Tongue (tissue), 2 donors: Measurements from ENCODE around the gene CEP112. TPM values are rescaled to one million over a fixed set of nuclear protein-coding genes. Genes with fewer than 3 reads are reported as not detected.

Experiments
- DNase-seq: peaks from one replicate; pipeline ENCODE4 v3.0.0-alpha.2; 2015
- total RNA-seq: library from RNA; depleted of rRNA; stranded (reverse); fragments of >200 nt; gene quantifications from one replicate; pipeline ENCODE4 v1.2.3, GENCODE V29; 2014

Gene CEP112
- total RNA-seq, 1 donor from 2014 or later, result 26.7 TPM

GRCh38 chr17:65984299-65984698 lies 207.6 kb downstream of the CEP112 start:
- DNase-seq, result no peak

GRCh38 chr17:65978871-65979270 lies 213.1 kb downstream of the CEP112 start:
- DNase-seq, result peak; percentile 75

GRCh38 chr17:65977041-65977440 lies 214.9 kb downstream of the CEP112 start:
- DNase-seq, result peak; percentile 78

- peak; percentile 9 for DNase-seq
These were observed 216.1 kb downstream of the CEP112 start for GRCh38 chr17:65975878-65976277.

GRCh38 chr17:65973237-65973636 lies 218.7 kb downstream of the CEP112 start:
- no peak for DNase-seq

GRCh38 chr17:65967372-65967771 lies 224.6 kb downstream of the CEP112 start:
- DNase-seq, result no peak

- peak; percentile 65 for DNase-seq
These were observed 225.7 kb downstream of the CEP112 start for GRCh38 chr17:65966072-65966695.

GRCh38 chr17:65963179-65963578 lies 228.8 kb downstream of the CEP112 start:
- DNase-seq, result no peak

GRCh38 chr17:65959630-65960029 lies 232.3 kb downstream of the CEP112 start:
- no peak for DNase-seq

- no peak for DNase-seq
These were observed 235.1 kb downstream of the CEP112 start for GRCh38 chr17:65956814-65957213.

GRCh38 chr17:65954148-65954449 lies 237.8 kb downstream of the CEP112 start:
- DNase-seq, result no peak

- DNase-seq, result no peak
These were observed 238.4 kb downstream of the CEP112 start for GRCh38 chr17:65953316-65954147.

GRCh38 chr17:65952586-65952985 lies 239.3 kb downstream of the CEP112 start:
- no peak for DNase-seq

GRCh38 chr17:65952015-65952414 lies 239.9 kb downstream of the CEP112 start:
- DNase-seq, result no peak

GRCh38 chr17:65947831-65948230 lies 244.1 kb downstream of the CEP112 start:
- DNase-seq, result no peak

- DNase-seq, result no peak
These were observed 249.3 kb downstream of the CEP112 start for GRCh38 chr17:65942592-65942991.

- no peak for DNase-seq
These were observed 250.5 kb downstream of the CEP112 start for GRCh38 chr17:65941356-65941899.

- no peak for DNase-seq
These were observed 255.9 kb downstream of the CEP112 start for GRCh38 chr17:65936013-65936412.

GRCh38 chr17:65933290-65933689 lies 258.6 kb downstream of the CEP112 start:
- DNase-seq, result no peak

GRCh38 chr17:65931246-65932149 lies 260.4 kb downstream of the CEP112 start:
- DNase-seq, result no peak

- no peak for DNase-seq
These were observed 261.7 kb downstream of the CEP112 start for GRCh38 chr17:65930140-65930730.

GRCh38 chr17:65926599-65926998 lies 265.3 kb downstream of the CEP112 start:
- no peak for DNase-seq
